Neuron (in vitro differentiated cells): ENCODE data around the gene PERCC1.
"Not testable (repeated sequence)": the region's sequence is repeated elsewhere in the genome, so short reads cannot be mapped to it uniquely, and the experiment has no call there.

Experiments
- H2AFZ ChIP-seq: one replicate; pipeline ENCODE4 v1.6.1; 2013; ENCODE audit warnings: low read depth, mild to moderate bottlenecking, inconsistent platforms, low read length, moderate library complexity
- H3K27me3 ChIP-seq: one replicate; pipeline ENCODE4 v1.6.1; 2013; ENCODE audit warnings: low read length; ENCODE audit not compliant: insufficient read depth
- H3K36me3 ChIP-seq: one replicate; pipeline ENCODE4 v1.6.1; 2013; ENCODE audit warnings: low read length; ENCODE audit not compliant: insufficient read depth
- H3K4me1 ChIP-seq: one replicate; pipeline ENCODE4 v1.6.1; 2013; ENCODE audit warnings: low read length; ENCODE audit not compliant: insufficient read depth
- H3K4me3 ChIP-seq: 2 replicates; pipeline ENCODE4 v1.5.1; 2013; ENCODE audit warnings: mild to moderate bottlenecking, low read length, moderate library complexity
- H3K9me3 ChIP-seq: one replicate; pipeline ENCODE4 v1.6.1; 2013; ENCODE audit warnings: low read length

The PERCC1 gene

GRCh38 chr16:1432388-1433262 is 1.7 kb downstream of the PERCC1 start:
- Histone ChIP-seq H3K9me3 (no peaks in the 10 kb centered on the region), H2AFZ (no peak overlapping the region), H3K36me3 (no peaks in the 10 kb centered on the region), H3K4me3 (no peak overlapping the region), H3K27me3 (no peaks in the 10 kb centered on the region), H3K4me1 (peaks cover 16% of the 10 kb centered on the region)

- H2AFZ ChIP-seq = no peak overlapping the region
- no peak overlapping the region for H3K4me3 ChIP-seq
- no peaks in the 10 kb centered on the region for H3K36me3 ChIP-seq
- no peaks in the 10 kb centered on the region for H3K27me3 ChIP-seq
- H3K4me1 ChIP-seq = peaks cover 16% of the 10 kb centered on the region
- no peaks in the 10 kb centered on the region for H3K9me3 ChIP-seq
These were observed 2.3 kb downstream of the PERCC1 start for GRCh38 chr16:1433263-1433560.

GRCh38 chr16:1433756-1434155 is 2.9 kb downstream of the PERCC1 start:
- H3K4me3 ChIP-seq = no peak overlapping the region
- H3K4me1 ChIP-seq = peaks cover 16% of the 10 kb centered on the region
- no peaks in the 10 kb centered on the region for H3K27me3 ChIP-seq
- no peak overlapping the region for H2AFZ ChIP-seq
- no peaks in the 10 kb centered on the region for H3K36me3 ChIP-seq
- no peaks in the 10 kb centered on the region for H3K9me3 ChIP-seq

GRCh38 chr16:1434644-1435592 is 4.0 kb downstream of the PERCC1 start:
- Histone ChIP-seq H3K27me3 (no peaks in the 10 kb centered on the region), H3K4me3 (no peak overlapping the region), H3K9me3 (no peaks in the 10 kb centered on the region), H3K4me1 (peaks cover 14% of the 10 kb centered on the region), H3K36me3 (no peaks in the 10 kb centered on the region), H2AFZ (no peak overlapping the region)

GRCh38 chr16:1435921-1436697 is 5.2 kb downstream of the PERCC1 start:
- Histone ChIP-seq H2AFZ (no peak overlapping the region), H3K36me3 (no peaks in the 10 kb centered on the region), H3K4me3 (no peak overlapping the region), H3K9me3 (no peaks in the 10 kb centered on the region), H3K4me1 (peaks cover 2% of the 10 kb centered on the region), H3K27me3 (no peaks in the 10 kb centered on the region)

GRCh38 chr16:1436731-1437355 is 6.0 kb downstream of the PERCC1 start:
- H3K9me3 ChIP-seq = no peaks in the 10 kb centered on the region
- no peaks in the 10 kb centered on the region for H3K27me3 ChIP-seq
- H3K4me3 ChIP-seq = no peak overlapping the region
- H3K4me1 ChIP-seq = no peaks in the 10 kb centered on the region
- H3K36me3 ChIP-seq = no peaks in the 10 kb centered on the region
- H2AFZ ChIP-seq = no peak overlapping the region

- Histone ChIP-seq H3K36me3 (no peaks in the 10 kb centered on the region), H3K4me3 (no peak overlapping the region), H3K9me3 (no peaks in the 10 kb centered on the region), H3K27me3 (no peaks in the 10 kb centered on the region), H2AFZ (no peak overlapping the region), H3K4me1 (no peaks in the 10 kb centered on the region)
These were observed 6.7 kb downstream of the PERCC1 start for GRCh38 chr16:1437606-1438005.

GRCh38 chr16:1438229-1439057 is 7.6 kb downstream of the PERCC1 start:
- H3K4me1 ChIP-seq = no peaks in the 10 kb centered on the region
- no peaks in the 10 kb centered on the region for H3K36me3 ChIP-seq
- no peaks in the 10 kb centered on the region for H3K27me3 ChIP-seq
- H3K9me3 ChIP-seq = no peaks in the 10 kb centered on the region
- no peak overlapping the region for H2AFZ ChIP-seq
- no peak overlapping the region for H3K4me3 ChIP-seq

- Histone ChIP-seq H3K4me3 (no peak overlapping the region), H3K9me3 (no peaks in the 10 kb centered on the region), H3K4me1 (no peaks in the 10 kb centered on the region), H3K36me3 (no peaks in the 10 kb centered on the region), H3K27me3 (no peaks in the 10 kb centered on the region), H2AFZ (no peak overlapping the region)
These were observed 8.3 kb downstream of the PERCC1 start for GRCh38 chr16:1439058-1439698.

GRCh38 chr16:1439699-1440074 is 8.8 kb downstream of the PERCC1 start:
- H3K9me3 ChIP-seq, H3K4me1 ChIP-seq, H3K4me3 ChIP-seq, H3K27me3 ChIP-seq, H2AFZ ChIP-seq, H3K36me3 ChIP-seq: not testable (repeated sequence)

- Histone ChIP-seq H2AFZ (no peak overlapping the region), H3K9me3 (no peaks in the 10 kb centered on the region), H3K4me1 (no peaks in the 10 kb centered on the region), H3K36me3 (peaks cover 5% of the 10 kb centered on the region), H3K4me3 (no peak overlapping the region), H3K27me3 (no peaks in the 10 kb centered on the region)
These were observed 10.5 kb downstream of the PERCC1 start for GRCh38 chr16:1441391-1441829.
